ENCODE results near the gene OTULINL. TPM values are rescaled to one million over a fixed set of nuclear protein-coding genes. Genes with fewer than 3 reads are reported as not detected.

OTULINL gene
- polyA plus RNA-seq, 1 experiment = 2.6 TPM

DNA sequence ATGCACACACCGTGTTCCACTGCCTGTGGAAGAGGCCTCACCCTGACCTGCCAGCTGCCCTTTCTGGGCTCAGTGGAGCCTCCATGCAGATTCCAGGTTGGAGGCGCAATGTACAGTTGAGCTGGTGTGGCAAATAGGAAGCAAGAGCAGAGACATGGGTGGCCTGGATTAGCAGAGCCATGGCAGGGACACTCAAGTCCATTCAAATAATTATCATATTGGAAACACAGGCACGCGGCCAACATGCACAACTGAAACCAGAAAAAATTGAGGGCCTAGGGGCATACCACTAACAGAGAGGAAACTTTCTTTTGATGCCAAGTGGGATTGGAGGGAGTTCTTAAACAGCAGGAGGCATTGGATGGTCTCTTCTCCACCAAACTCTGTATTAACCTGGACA lies 35.8 kb downstream of the OTULINL start:
- Histone ChIP-seq H3K4me3 (ENCODE audit: low read depth, low read length) (no peak overlapping the region), H3K36me3 (ENCODE audit: control insufficient read depth, insufficient read depth, low read length) (no peaks in the 10 kb centered on the region), H3K27me3 (ENCODE audit: control insufficient read depth, insufficient read depth, low read length) (no peaks in the 10 kb centered on the region; the same call in none of the 2 replicates)
- no peak for DNase-seq (ENCODE audit: low read depth)
- TF ChIP-seq, protein P1, sequence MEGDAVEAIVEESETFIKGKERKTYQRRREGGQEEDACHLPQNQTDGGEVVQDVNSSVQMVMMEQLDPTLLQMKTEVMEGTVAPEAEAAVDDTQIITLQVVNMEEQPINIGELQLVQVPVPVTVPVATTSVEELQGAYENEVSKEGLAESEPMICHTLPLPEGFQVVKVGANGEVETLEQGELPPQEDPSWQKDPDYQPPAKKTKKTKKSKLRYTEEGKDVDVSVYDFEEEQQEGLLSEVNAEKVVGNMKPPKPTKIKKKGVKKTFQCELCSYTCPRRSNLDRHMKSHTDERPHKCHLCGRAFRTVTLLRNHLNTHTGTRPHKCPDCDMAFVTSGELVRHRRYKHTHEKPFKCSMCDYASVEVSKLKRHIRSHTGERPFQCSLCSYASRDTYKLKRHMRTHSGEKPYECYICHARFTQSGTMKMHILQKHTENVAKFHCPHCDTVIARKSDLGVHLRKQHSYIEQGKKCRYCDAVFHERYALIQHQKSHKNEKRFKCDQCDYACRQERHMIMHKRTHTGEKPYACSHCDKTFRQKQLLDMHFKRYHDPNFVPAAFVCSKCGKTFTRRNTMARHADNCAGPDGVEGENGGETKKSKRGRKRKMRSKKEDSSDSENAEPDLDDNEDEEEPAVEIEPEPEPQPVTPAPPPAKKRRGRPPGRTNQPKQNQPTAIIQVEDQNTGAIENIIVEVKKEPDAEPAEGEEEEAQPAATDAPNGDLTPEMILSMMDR (IDR thresholded peaks at IDR 0.05; ENCODE audit: insufficient read depth, low read depth, low read length) = no peak
- POLR2A ChIA-PET = no interaction called here
- CTCF ChIA-PET = no interaction called here

DNA sequence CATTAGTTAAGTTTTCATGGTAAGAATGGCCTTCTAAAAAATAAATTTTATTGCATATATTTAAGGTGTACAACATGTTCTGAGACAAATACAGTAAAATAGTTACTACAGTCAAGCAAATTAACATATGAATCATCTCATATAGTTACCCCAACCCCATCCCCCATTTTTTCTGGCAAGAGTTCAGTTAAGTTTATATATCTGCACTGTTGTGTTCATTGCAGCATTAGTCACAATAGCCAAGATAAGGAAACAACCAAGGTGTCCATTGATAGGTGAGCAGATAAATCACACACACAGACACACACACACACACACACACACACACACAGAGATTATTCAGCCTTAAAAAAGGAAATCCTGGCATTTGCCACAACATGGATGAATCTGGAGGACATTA lies 45.7 kb downstream of the OTULINL start:
- Histone ChIP-seq H3K36me3 (ENCODE audit: control insufficient read depth, insufficient read depth, low read length) (no peaks in the 10 kb centered on the region), H3K27me3 (ENCODE audit: control insufficient read depth, insufficient read depth, low read length) (no peaks in the 10 kb centered on the region; the same call in 1 of the 2 replicates), H3K4me3 (ENCODE audit: low read depth, low read length) (no peak overlapping the region)
- ChIA-PET CTCF (no interaction called here), POLR2A (no interaction called here)
- TF ChIP-seq, protein P1 (IDR thresholded peaks at IDR 0.05; ENCODE audit: insufficient read depth, low read depth, low read length) = no peak
- DNase-seq (ENCODE audit: low read depth) = no peak

DNA sequence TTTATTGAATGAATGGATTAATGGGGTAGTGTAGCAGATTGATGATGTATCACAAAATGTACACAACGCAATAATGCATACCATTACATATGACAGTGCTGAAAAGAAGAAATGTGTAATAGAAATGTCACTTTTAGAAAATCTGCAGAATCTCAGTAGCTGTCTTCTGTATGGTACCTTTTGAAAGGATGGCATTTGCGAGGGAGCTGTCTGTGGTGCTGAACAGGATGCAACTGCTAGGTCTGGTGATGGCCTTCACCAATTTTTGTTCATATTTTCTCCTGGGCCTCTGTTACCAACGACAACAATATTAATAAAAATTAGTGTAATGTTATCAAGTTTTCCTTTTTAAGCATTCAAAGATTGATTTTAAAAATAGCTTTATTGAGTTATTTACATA lies 46.8 kb downstream of the OTULINL start:
- Histone ChIP-seq H3K36me3 (ENCODE audit: control insufficient read depth, insufficient read depth, low read length) (no peaks in the 10 kb centered on the region), H3K27me3 (ENCODE audit: control insufficient read depth, insufficient read depth, low read length) (no peaks in the 10 kb centered on the region; the same call in 1 of the 2 replicates), H3K4me3 (ENCODE audit: low read depth, low read length) (no peak overlapping the region)
- DNase-seq (ENCODE audit: low read depth) = peak; percentile 3
- TF ChIP-seq, protein P1 (IDR thresholded peaks at IDR 0.05; ENCODE audit: insufficient read depth, low read depth, low read length) = no peak
- ChIA-PET POLR2A (no interaction called here), CTCF (interaction anchor here (1.1 to 1.3 kb wide), 2 partner anchors 9 to 21 kb away, joined by 3 to 4 read pairs; no protein-coding TSS in a partner anchor)

DNA sequence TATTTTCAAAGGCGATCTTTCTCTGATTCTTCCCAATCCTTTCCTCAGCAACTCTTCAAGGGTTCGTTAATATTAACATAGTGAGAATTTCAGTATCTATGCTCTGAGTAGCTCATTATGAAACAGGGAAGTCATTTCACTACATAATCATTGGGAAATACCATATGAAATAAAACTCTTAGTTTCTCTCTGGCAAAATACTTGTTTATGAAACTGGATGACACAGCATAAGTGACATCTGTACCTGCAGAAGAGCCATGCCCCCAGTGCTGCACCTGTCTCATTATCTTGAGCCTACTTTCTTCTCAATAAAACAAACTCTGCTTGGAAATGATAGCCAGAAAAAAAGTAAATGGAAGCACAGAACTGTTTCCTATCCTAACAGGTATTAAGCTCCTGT lies 49.1 kb downstream of the OTULINL start:
- TF ChIP-seq, protein P1 (IDR thresholded peaks at IDR 0.05; ENCODE audit: insufficient read depth, low read depth, low read length) = no peak
- ChIA-PET CTCF (interaction anchor here (1.9 kb wide), 1 partner anchor 18 kb away, joined by 6 read pairs; no protein-coding TSS in a partner anchor), POLR2A (no interaction called here)
- no peak for DNase-seq (ENCODE audit: low read depth)
- Histone ChIP-seq H3K36me3 (ENCODE audit: control insufficient read depth, insufficient read depth, low read length) (no peaks in the 10 kb centered on the region), H3K4me3 (ENCODE audit: low read depth, low read length) (no peak overlapping the region), H3K27me3 (ENCODE audit: control insufficient read depth, insufficient read depth, low read length) (no peaks in the 10 kb centered on the region; the same call in 1 of the 2 replicates)

DNA sequence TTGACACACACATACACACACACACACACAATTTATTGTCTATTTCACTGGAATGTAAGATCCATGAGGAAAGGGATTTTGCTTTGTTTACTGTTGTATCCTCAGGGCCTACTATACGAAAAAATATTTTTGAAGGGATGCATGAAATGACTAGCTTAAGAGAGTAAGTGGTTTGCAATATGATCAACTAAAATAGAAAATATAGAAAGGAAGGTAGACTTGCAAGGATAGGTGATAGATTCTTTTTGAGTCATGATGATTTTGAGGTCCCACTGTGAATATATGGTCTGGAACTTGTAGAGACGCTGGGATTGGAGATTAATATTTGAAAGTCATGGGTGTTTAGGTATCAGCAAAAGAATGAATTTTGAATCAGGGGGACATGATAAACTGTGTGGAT lies 54.1 kb downstream of the OTULINL start:
- no peak for DNase-seq (ENCODE audit: low read depth)
- CTCF ChIA-PET = interaction anchor here (1.9 to 2.6 kb wide), 2 partner anchors 12 to 18 kb away, joined by 4 to 14 read pairs; no protein-coding TSS in a partner anchor
- no peak overlapping the region for H3K4me3 ChIP-seq (ENCODE audit: low read depth, low read length)
- H3K36me3 ChIP-seq (ENCODE audit: control insufficient read depth, insufficient read depth, low read length) = no peaks in the 10 kb centered on the region
- TF ChIP-seq, protein P1 (IDR thresholded peaks at IDR 0.05; ENCODE audit: insufficient read depth, low read depth, low read length) = no peak
- POLR2A ChIA-PET = no interaction called here
- H3K27me3 ChIP-seq (ENCODE audit: control insufficient read depth, insufficient read depth, low read length) = peaks cover 2% of the 10 kb centered on the region; the same call in 1 of the 2 replicates

Data from BJ (cell line).